ENCODE results near the gene DSG2. TPM values are rescaled to one million over a fixed set of nuclear protein-coding genes. Genes with fewer than 3 reads are reported as not detected.

Gene DSG2
- total and polyA plus RNA-seq, 2 of the 4 experiments (the other 2 are of a cell fraction), result 1.8 to 2.3 TPM

DNA sequence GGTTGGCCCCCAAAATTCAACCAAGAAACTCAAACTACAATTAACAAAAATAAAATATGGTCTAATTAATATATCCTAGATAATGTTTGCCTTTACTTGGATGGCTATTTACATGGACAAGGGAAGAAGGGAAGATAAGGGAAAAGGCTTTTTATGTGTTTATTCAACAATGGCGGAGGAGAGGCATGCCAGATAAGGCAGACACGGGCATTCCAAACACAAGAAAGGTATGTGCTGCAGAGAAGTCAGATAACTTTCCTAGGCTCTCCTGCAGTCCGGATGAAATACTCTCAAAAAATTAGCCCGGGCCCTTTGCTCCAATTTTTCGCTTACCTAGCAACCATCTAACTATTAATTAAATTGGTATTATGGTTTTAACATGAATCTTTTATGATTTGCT is 88.6 kb downstream of the DSG2 start:
- WGBS, 2 experiments (ENCODE audit: extremely low coverage in 2 of 2, insufficient read length in 1 of 2), result no CpG with 5 or more reads among the region's 5 CpGs
- POLR2A ChIA-PET (ENCODE audit: unreplicated experiment), result no interaction called here
- intact Hi-C loops (cut with micrococcal nuclease), result no loop called here
- dilution Hi-C loops (cut with HindIII; ENCODE audit: low sequenced_read_pairs, unreplicated experiment), result no loop called here
- Histone ChIP-seq H3K36me3 (ENCODE audit: control insufficient read depth, insufficient read depth, low read length) (no peaks in the 10 kb centered on the region), H2BK5ac (ENCODE audit: low read depth, low read length, poor library complexity, severe bottlenecking) (no peak overlapping the region), H3K56ac (ENCODE audit: extremely low read depth, insufficient read depth, low read length) (no peak overlapping the region), H3K4me2 (ENCODE audit: low read depth, low read length) (no peak overlapping the region), H2AK5ac (ENCODE audit: low read depth, low read length) (no peak overlapping the region), H2BK120ac (ENCODE audit: low read depth, low read length) (no peak overlapping the region), H3K9me3 (ENCODE audit: control insufficient read depth, insufficient read depth, low read length) (no peaks in the 10 kb centered on the region), H3K9me1 (ENCODE audit: insufficient read depth, low read length) (no peaks in the 10 kb centered on the region), H3K14ac (replicated peaks; ENCODE audit: low read depth, low read length) (no peak overlapping the region), H4K8ac (ENCODE audit: low read depth in 2 of 2, low read length in 2 of 2) (no peak overlapping the region), H3K27me3 (ENCODE audit: control insufficient read depth, insufficient read depth, low read length) (no peaks in the 10 kb centered on the region), H2AFZ (replicated peaks; ENCODE audit: low read length, poor library complexity) (no peak overlapping the region), H2AK9ac (replicated peaks; ENCODE audit: low read depth, low read length, poor library complexity) (no peak overlapping the region), H3K27ac (ENCODE audit: insufficient read depth, low read length) (no peak overlapping the region), H3K4me3 (ENCODE audit: insufficient read depth, low read depth, low read length) (no peak overlapping the region), H4K20me1 (ENCODE audit: insufficient read depth, low read length) (no peaks in the 10 kb centered on the region), H2BK15ac (ENCODE audit: low read depth, low read length) (no peak overlapping the region), H2BK20ac (ENCODE audit: low read depth, low read length) (no peak overlapping the region), H3K79me1 (ENCODE audit: low read depth in 1 of 2, low read length in 2 of 2) (no peaks in the 10 kb centered on the region), H3K9ac (ENCODE audit: low read depth, low read length) (no peak overlapping the region), H3K18ac (ENCODE audit: low read depth, low read length) (no peak overlapping the region), H3K23ac (ENCODE audit: low read depth, low read length) (no peak overlapping the region), H4K91ac (ENCODE audit: insufficient read depth, low read depth, low read length) (no peak overlapping the region), H4K5ac (ENCODE audit: low read depth, low read length) (no peak overlapping the region), H3K4ac (ENCODE audit: low read depth, low read length) (no peak overlapping the region), H3K4me1 (ENCODE audit: control insufficient read depth, insufficient read depth, low read length) (no peaks in the 10 kb centered on the region)
- BruUV-seq (replicated peaks), result no TSS peak
- in situ Hi-C loops (cut with MboI; ENCODE audit: low sequenced_read_pairs), result no loop called here
- TF ChIP-seq BHLHE40 (IDR thresholded peaks at IDR 0.05; ENCODE audit: low read depth, low read length) (no peak), ELK1 (IDR thresholded peaks at IDR 0.05; ENCODE audit: borderline replicate concordance, low read depth, low read length) (no peak), RCOR1 (IDR thresholded peaks at IDR 0.05; ENCODE audit: insufficient replicate concordance, low read length) (no peak), FOS (IDR thresholded peaks at IDR 0.05; ENCODE audit: low read depth, low read length) (no peak), MAFK (IDR thresholded peaks at IDR 0.05; ENCODE audit: low read depth, low read length) (no peak), CTCF (conservative IDR thresholded peaks at IDR 0.05; ENCODE audit: low read depth, low read length) (no peak), USF2 (IDR thresholded peaks at IDR 0.05; ENCODE audit: low read depth, low read length) (no peak), RAD21 (IDR thresholded peaks at IDR 0.05; ENCODE audit: low read length) (no peak), SMC3 (IDR thresholded peaks at IDR 0.05; ENCODE audit: low read depth, low read length) (no peak), POLR2A (IDR thresholded peaks at IDR 0.05; ENCODE audit: low read depth, low read length) (no peak), MAZ (IDR thresholded peaks at IDR 0.05; ENCODE audit: borderline replicate concordance, low read depth, low read length) (no peak), CEBPB (IDR thresholded peaks at IDR 0.05; ENCODE audit: low read depth, low read length) (no peak), CHD1 (IDR thresholded peaks at IDR 0.05; ENCODE audit: low read depth, low read length) (no peak), NFE2L2 (IDR thresholded peaks at IDR 0.05; ENCODE audit: low read depth, low read length) (no peak), RFX5 (IDR thresholded peaks at IDR 0.05; ENCODE audit: low read depth, low read length) (no peak), MXI1 (IDR thresholded peaks at IDR 0.05; ENCODE audit: borderline replicate concordance, low read depth, low read length) (no peak)
- CTCF ChIA-PET, result interaction anchor here (1.2 kb wide), 1 partner anchor 31 kb away, joined by 3 read pairs; no protein-coding TSS in a partner anchor
- DNase-seq, result no peak
- ATAC-seq (ENCODE audit: low read depth), result no peak

All from IMR-90 (cell line).